C4-2B (cell line): ENCODE data around the gene KMT5B.

Experiments used
- H3K27ac ChIP-seq: fragments of 450-650 bp; 2 replicates; pipeline ENCODE4 v1.5.1; 2017
- CTCF ChIP-seq: fragments of 450-650 bp; conservative IDR thresholded peaks from 2 replicates; pipeline ENCODE4 v1.5.1; 2017; ENCODE audit warnings: mild to moderate bottlenecking
- ZFX ChIP-seq: fragments of 450-650 bp; IDR thresholded peaks from 2 replicates; pipeline ENCODE4 v1.6.1; 2017

KMT5B gene

GRCh38 chr11:68125164-68125563, 87.9 kb downstream of the KMT5B start:
- no peak overlapping the region for H3K27ac ChIP-seq
- TF ChIP-seq ZFX (no peak), CTCF (no peak)

- TF ChIP-seq CTCF = no peak
- TF ChIP-seq ZFX = no peak
- no peak overlapping the region for H3K27ac ChIP-seq
These were observed 90.1 kb downstream of the KMT5B start for GRCh38 chr11:68122936-68123539.

- TF ChIP-seq ZFX (peak; percentile 49), CTCF (no peak)
- peak within 1 kb of the TSS; percentile 89 for H3K27ac ChIP-seq
These were observed 91.8 kb downstream of the KMT5B start, which contains the start of gene CHKA for GRCh38 chr11:68121067-68121899. Gene CHKA (minus strand): TSS chr11:68121388. CDS start chr11:68121177, 211 bp downstream.

- peak overlapping the region; percentile 89 for H3K27ac ChIP-seq
- TF ChIP-seq ZFX = peak; percentile 58; the same call in 1 of the 2 replicates
- no peak for TF ChIP-seq CTCF
These were observed 92.6 kb downstream of the KMT5B start for GRCh38 chr11:68120273-68121066.

- TF ChIP-seq CTCF (no peak), ZFX (no peak)
- H3K27ac ChIP-seq = no peak overlapping the region
These were observed 94.2 kb downstream of the KMT5B start for GRCh38 chr11:68118706-68119448.

- no peak overlapping the region for H3K27ac ChIP-seq
- TF ChIP-seq CTCF = no peak
- no peak for TF ChIP-seq ZFX
These were observed 95.1 kb downstream of the KMT5B start for GRCh38 chr11:68117853-68118470.
